HEK293T (cell line): ENCODE results near the gene GTF2H4.

Experiments
- CTCF ChIA-PET: fragments of 350-600 bp; formaldehyde crosslinking; extraction: SDS; loops from one replicate; lab custom pipeline; 2021; ENCODE audit warnings: antibody characterized with exemption, inconsistent platforms; lab: Yijun Ruan, JAX
- POLR2A ChIA-PET: fragments of 350-600 bp; formaldehyde crosslinking; extraction: SDS; loops from one replicate; lab custom pipeline; 2020; ENCODE audit warnings: antibody characterized with exemption, inconsistent platforms; lab: Yijun Ruan, JAX
- DNase-seq: peaks from one replicate; pipeline ENCODE4 v3.0.0; 2012; ENCODE audit warnings: mixed read lengths; ENCODE audit errors: extremely low spot score
- ARNT ChIP-seq: fragments of 450-650 bp; IDR thresholded peaks from 2 replicates; pipeline ENCODE4 v1.6.1; 2017; ENCODE audit warnings: mild to moderate bottlenecking
- BHLHE40 ChIP-seq: fragments of 450-650 bp; IDR thresholded peaks from 2 replicates; pipeline ENCODE4 v1.6.1; 2016; ENCODE audit warnings: mild to moderate bottlenecking, moderate library complexity, borderline replicate concordance
- CTBP1 ChIP-seq: fragments of 450-650 bp; IDR thresholded peaks from 2 replicates; pipeline ENCODE4 v1.6.1; 2016; ENCODE audit warnings: borderline replicate concordance
- ELF4 ChIP-seq: fragments of 450-650 bp; IDR thresholded peaks from 2 replicates; pipeline ENCODE4 v1.6.1; 2017; ENCODE audit warnings: antibody characterized with exemption
- FOXA1 ChIP-seq: fragments of 450-650 bp; IDR thresholded peaks from 2 replicates; pipeline ENCODE4 v1.6.1; 2016; ENCODE audit warnings: mild to moderate bottlenecking
- FOXK2 ChIP-seq: fragments of 450-650 bp; IDR thresholded peaks from 2 replicates; pipeline ENCODE4 v1.6.1; 2016; ENCODE audit warnings: mild to moderate bottlenecking
- FOXM1 ChIP-seq: fragments of 450-650 bp; IDR thresholded peaks from 2 replicates; pipeline ENCODE4 v1.6.1; 2017; ENCODE audit warnings: mild to moderate bottlenecking, borderline replicate concordance
- HDGF ChIP-seq: fragments of 450-650 bp; IDR thresholded peaks from 2 replicates; pipeline ENCODE4 v1.6.1; 2017; ENCODE audit warnings: antibody characterized with exemption, borderline replicate concordance
- L3MBTL2 ChIP-seq: fragments of 450-650 bp; conservative IDR thresholded peaks from 2 replicates; pipeline ENCODE4 v1.6.1; 2016; ENCODE audit warnings: mild to moderate bottlenecking
- LEF1 ChIP-seq: fragments of 450-650 bp; IDR thresholded peaks from 2 replicates; pipeline ENCODE4 v1.6.1; 2017; ENCODE audit warnings: mild to moderate bottlenecking, borderline replicate concordance
- NFRKB ChIP-seq: fragments of 450-650 bp; IDR thresholded peaks from 2 replicates; pipeline ENCODE4 v1.6.1; 2016; ENCODE audit warnings: mild to moderate bottlenecking, moderate library complexity
- SP1 ChIP-seq: fragments of 450-650 bp; IDR thresholded peaks from 2 replicates; pipeline ENCODE4 v1.6.1; 2017
- SUZ12 ChIP-seq: fragments of 450-650 bp; IDR thresholded peaks from 2 replicates; pipeline ENCODE4 v1.6.1; 2016; ENCODE audit warnings: mild to moderate bottlenecking
- TARDBP ChIP-seq: fragments of 450-650 bp; IDR thresholded peaks from 2 replicates; pipeline ENCODE4 v1.6.1; 2016
- ZNF384 ChIP-seq: fragments of 450-650 bp; IDR thresholded peaks from 2 replicates; pipeline ENCODE4 v1.6.1; 2016
- TF ChIP-seq, protein P1 (sequence below): fragments of 450-650 bp; IDR thresholded peaks from 2 replicates; pipeline ENCODE4 v1.6.1; 2016

The GTF2H4 gene

DNA sequence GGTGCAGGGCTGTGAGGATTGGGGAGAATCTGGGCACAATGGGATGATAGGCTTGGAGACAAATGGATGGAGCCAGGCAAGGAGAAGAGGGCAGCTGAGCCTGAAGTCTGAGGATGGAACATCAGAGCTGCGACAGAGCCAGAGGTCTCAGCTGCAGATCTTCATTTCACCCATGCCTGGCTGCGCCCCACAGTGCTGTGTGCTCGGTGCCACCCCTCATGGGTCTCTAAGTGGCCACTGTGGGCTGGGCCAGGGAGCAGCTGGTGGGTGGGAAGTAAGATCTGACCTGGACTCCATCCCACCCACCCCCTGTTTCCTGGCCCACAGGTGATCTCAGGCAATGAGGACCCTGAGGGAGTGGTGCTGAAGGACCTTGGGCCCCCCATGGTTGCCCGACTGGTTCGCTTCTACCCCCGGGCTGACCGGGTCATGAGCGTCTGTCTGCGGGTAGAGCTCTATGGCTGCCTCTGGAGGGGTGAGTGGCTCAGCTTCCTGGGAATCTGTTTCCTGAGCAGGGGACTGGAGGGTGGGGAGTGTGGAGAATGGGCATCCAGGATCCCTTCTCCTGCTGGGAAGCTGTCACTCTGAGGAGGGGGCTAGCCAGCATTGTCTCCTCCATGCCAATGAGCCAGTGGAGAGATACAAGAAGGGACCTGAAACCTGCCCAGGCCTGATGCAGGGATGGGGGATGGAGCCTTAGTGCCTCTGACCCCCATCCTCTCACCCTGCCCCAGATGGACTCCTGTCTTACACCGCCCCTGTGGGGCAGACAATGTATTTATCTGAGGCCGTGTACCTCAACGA is 17.2 kb upstream of the GTF2H4 start:
- POLR2A ChIA-PET = no interaction called here
- DNase-seq = no peak
- CTCF ChIA-PET = interaction anchor here (0.5 kb wide), 1 partner anchor 69 kb away, joined by 4 read pairs; no protein-coding TSS in a partner anchor
- TF ChIP-seq SUZ12 = no peak
- TF ChIP-seq ARNT = no peak
- TF ChIP-seq FOXM1 = no peak
- no peak for TF ChIP-seq ELF4
- no peak for TF ChIP-seq CTBP1
- TF ChIP-seq FOXA1 = no peak
- no peak for TF ChIP-seq HDGF
- TF ChIP-seq TARDBP = no peak
- TF ChIP-seq NFRKB = no peak
- TF ChIP-seq FOXK2 = no peak
- no peak for TF ChIP-seq BHLHE40
- TF ChIP-seq, protein P1, sequence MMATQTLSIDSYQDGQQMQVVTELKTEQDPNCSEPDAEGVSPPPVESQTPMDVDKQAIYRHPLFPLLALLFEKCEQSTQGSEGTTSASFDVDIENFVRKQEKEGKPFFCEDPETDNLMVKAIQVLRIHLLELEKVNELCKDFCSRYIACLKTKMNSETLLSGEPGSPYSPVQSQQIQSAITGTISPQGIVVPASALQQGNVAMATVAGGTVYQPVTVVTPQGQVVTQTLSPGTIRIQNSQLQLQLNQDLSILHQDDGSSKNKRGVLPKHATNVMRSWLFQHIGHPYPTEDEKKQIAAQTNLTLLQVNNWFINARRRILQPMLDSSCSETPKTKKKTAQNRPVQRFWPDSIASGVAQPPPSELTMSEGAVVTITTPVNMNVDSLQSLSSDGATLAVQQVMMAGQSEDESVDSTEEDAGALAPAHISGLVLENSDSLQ = no peak
- TF ChIP-seq LEF1 = no peak
- TF ChIP-seq L3MBTL2 = no peak
- TF ChIP-seq ZNF384 = no peak
- TF ChIP-seq SP1 = no peak

DNA sequence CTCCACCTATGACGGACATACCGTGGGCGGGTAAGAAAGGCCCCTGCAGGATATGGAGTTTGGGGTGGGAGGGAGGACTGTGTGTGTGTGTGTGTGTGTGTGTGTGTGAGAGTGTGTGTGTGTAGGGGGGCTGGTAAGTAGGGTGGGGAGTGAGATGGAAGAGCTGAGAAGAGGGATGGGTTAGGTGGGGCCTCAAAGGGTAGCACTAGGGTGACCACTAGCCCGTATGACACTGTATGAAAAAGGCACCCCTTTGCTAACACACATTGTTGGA is 16.6 kb upstream of the GTF2H4 start:
- DNase-seq = no peak
- POLR2A ChIA-PET = no interaction called here
- TF ChIP-seq CTBP1 = no peak
- TF ChIP-seq NFRKB = no peak
- TF ChIP-seq FOXK2 = no peak
- no peak for TF ChIP-seq BHLHE40
- TF ChIP-seq ARNT = no peak
- no peak for TF ChIP-seq FOXA1
- TF ChIP-seq, protein P1 = no peak
- no peak for TF ChIP-seq FOXM1
- no peak for TF ChIP-seq SUZ12
- CTCF ChIA-PET = no interaction called here

DNA sequence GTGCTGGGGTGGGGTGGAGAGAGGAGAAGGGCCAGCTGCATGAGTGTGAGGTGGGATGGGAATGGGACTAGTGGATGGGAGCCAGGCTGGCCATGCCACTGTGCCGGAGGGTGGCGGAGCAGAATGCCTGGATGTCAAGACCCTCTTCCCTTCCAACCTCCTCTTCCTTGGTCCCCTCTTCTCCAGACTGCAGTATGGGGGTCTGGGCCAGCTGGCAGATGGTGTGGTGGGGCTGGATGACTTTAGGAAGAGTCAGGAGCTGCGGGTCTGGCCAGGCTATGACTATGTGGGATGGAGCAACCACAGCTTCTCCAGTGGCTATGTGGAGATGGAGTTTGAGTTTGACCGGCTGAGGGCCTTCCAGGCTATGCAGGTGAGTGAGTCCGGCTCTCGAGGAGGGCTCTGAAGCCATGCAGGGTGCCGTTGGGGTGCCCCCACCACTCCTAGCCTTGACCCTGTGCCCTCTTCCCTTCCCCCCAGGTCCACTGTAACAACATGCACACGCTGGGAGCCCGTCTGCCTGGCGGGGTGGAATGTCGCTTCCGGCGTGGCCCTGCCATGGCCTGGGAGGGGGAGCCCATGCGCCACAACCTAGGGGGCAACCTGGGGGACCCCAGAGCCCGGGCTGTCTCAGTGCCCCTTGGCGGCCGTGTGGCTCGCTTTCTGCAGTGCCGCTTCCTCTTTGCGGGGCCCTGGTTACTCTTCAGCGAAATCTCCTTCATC is 16.0 kb upstream of the GTF2H4 start:
- DNase-seq = no peak
- TF ChIP-seq ZNF384 (no peak), FOXA1 (no peak), ELF4 (no peak), CTBP1 (no peak), TARDBP (no peak), BHLHE40 (no peak), L3MBTL2 (no peak), HDGF (no peak), FOXK2 (no peak), ARNT (no peak), LEF1 (no peak), SUZ12 (no peak), NFRKB (no peak), SP1 (no peak), FOXM1 (no peak)
- TF ChIP-seq, protein P1 = no peak
- ChIA-PET POLR2A (no interaction called here), CTCF (no interaction called here)

DNA sequence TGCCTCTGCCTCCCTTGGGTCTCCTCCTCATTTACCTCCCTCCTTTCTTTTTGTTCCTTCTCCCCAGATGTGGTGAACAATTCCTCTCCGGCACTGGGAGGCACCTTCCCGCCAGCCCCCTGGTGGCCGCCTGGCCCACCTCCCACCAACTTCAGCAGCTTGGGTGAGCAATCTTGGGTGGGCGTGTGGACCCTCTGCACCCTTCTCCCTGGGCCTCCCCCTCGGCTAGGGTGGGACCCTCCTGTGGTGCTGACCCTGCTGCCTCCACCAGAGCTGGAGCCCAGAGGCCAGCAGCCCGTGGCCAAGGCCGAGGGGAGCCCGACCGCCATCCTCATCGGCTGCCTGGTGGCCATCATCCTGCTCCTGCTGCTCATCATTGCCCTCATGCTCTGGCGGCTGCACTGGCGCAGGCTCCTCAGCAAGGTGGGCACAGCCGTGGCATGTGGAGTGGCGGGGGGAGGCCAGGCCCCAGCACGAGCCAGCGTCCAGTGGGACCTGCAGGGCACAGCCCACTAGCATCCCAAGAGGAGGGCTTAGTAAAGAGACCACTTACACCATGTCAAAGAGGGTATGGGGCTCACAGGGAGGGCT is 14.9 kb upstream of the GTF2H4 start:
- DNase-seq = no peak
- TF ChIP-seq LEF1 (no peak), SUZ12 (no peak), HDGF (no peak), SP1 (no peak), TARDBP (no peak), FOXA1 (no peak), NFRKB (no peak), ZNF384 (no peak), ARNT (no peak), FOXM1 (no peak), CTBP1 (no peak), BHLHE40 (no peak), L3MBTL2 (no peak), FOXK2 (no peak), ELF4 (no peak)
- TF ChIP-seq, protein P1 = no peak
- CTCF ChIA-PET = no interaction called here
- POLR2A ChIA-PET = no interaction called here

DNA sequence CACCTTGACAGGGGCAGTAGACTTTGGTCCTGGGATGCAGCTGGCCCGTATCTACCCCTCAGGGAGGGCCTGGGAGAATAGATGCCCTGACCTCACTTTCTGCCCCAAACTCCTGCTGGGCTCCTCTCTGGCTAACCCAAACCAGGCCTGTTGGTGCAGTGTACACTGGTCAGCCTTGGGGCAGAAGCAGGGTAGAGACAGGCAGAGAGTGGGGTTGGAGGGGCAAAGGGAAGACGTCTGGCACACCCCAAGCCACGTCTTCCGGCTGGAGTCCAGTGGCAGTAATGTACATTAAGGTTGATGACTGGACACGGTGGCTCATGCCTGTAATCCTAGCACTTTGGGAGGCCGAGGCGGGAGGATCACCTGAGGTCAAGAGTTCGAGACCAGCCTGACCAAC is 14.3 kb upstream of the GTF2H4 start:
- TF ChIP-seq HDGF = no peak
- no peak for TF ChIP-seq SUZ12
- TF ChIP-seq NFRKB = no peak
- no peak for TF ChIP-seq L3MBTL2
- TF ChIP-seq FOXK2 = no peak
- no peak for TF ChIP-seq FOXA1
- no peak for TF ChIP-seq LEF1
- POLR2A ChIA-PET = no interaction called here
- no peak for DNase-seq
- CTCF ChIA-PET = interaction anchor here (0.6 kb wide), 1 partner anchor 219 kb away, joined by 3 read pairs; no protein-coding TSS in a partner anchor
